HepG2 (cell line): ENCODE results near the gene WWC1. TPM values are rescaled to one million over a fixed set of nuclear protein-coding genes. Genes with fewer than 3 reads are reported as not detected.

Experiments
- ATAC-seq: fragments of 200-7000 bp; cut with Tn5 transposase; 3 replicates; pipeline ENCODE4 v1.9.1; 2020; ENCODE audit warnings: mild to moderate bottlenecking, moderate library complexity
- BruUV-seq: library from RNA; stranded (reverse); fragments of 400-500 nt; replicated peaks from 2 replicates; lab custom pipeline; 2021; lab: Mats Ljungman, UMichigan
- CTCF ChIA-PET: fragments of 300-600 bp; formaldehyde crosslinking; extraction: SDS; loops from one replicate; lab custom pipeline; 2021; ENCODE audit warnings: low total read pairs, inconsistent platforms, low intra/inter-chr PET ratio; lab: Yijun Ruan, JAX
- POLR2A ChIA-PET: fragments of 350-600 bp; sonication (Branson Sonifier 250); formaldehyde crosslinking; loops from one replicate; lab custom pipeline; 2020; ENCODE audit warnings: antibody characterized with exemption, inconsistent platforms; lab: Yijun Ruan, JAX
- DNase-seq: peaks from one replicate; pipeline ENCODE4 v3.0.0-alpha.2; 2015; ENCODE audit warnings: low spot score
- FAIRE-seq: peaks from 3 replicates; lab custom pipeline; 2011; peaks lifted over from hg19 to GRCh38; lab: Jason Lieb, UNC
- H2AFZ ChIP-seq: one replicate; pipeline ENCODE4 v1.6.1; 2011; ENCODE audit warnings: low read length, inconsistent platforms
- H3K27ac ChIP-seq: fragments of 300-600 bp; 3 replicates; pipeline ENCODE4 v1.8.0; 2011; ENCODE audit warnings: mixed run types, mild to moderate bottlenecking, mixed read lengths, low read length, inconsistent platforms; ENCODE audit not compliant: insufficient read depth; ENCODE audit errors: extremely low read length
- H3K27me3 ChIP-seq, 2 experiments: fragments of 200-600 bp in 1 of 2; 2 replicates in 1 of 2; 3 replicates in 1 of 2; pipeline versions ENCODE4 v1.6.0 to v1.8.0; 2011; ENCODE audit warnings: low read length in 2 of 2, mild to moderate bottlenecking in 2 of 2, moderate library complexity in 2 of 2, inconsistent platforms in 1 of 2; ENCODE audit not compliant: insufficient read depth in 2 of 2, control insufficient read depth in 1 of 2
- H3K36me3 ChIP-seq, 2 experiments: fragments of 200-600 bp in 1 of 2; replicated peaks in 1 of 2; 2 replicates in 1 of 2; 3 replicates in 1 of 2; pipeline versions ENCODE4 v1.5.1 to v1.8.0; 2011; ENCODE audit warnings: low read length in 2 of 2, inconsistent platforms in 1 of 2; ENCODE audit not compliant: insufficient read depth in 2 of 2, control insufficient read depth in 1 of 2
- H3K4me1 ChIP-seq: 2 replicates; pipeline ENCODE4 v1.5.1; 2012; ENCODE audit warnings: low read length, inconsistent platforms; ENCODE audit not compliant: insufficient read depth
- H3K4me2 ChIP-seq: 2 replicates; pipeline ENCODE4 v1.6.0; 2011; ENCODE audit warnings: low read depth, low read length, inconsistent platforms
- H3K4me3 ChIP-seq, 3 experiments: fragments of 200-600 bp in 1 of 3; sonication (generic), shearing (Covaris generic) in 1 of 3; replicated peaks in 1 of 3; 2 replicates each; pipeline ENCODE4 v1.5.1; 2011 to 2016; ENCODE audit warnings: low read length in 3 of 3, inconsistent platforms in 2 of 3, low read depth in 2 of 3, mild to moderate bottlenecking in 2 of 3, control low read depth in 1 of 3, mixed read lengths in 1 of 3; ENCODE audit not compliant: insufficient read depth in 1 of 3
- H3K79me2 ChIP-seq: one replicate; pipeline ENCODE4 v1.6.1; 2011; ENCODE audit warnings: low read length, inconsistent platforms; ENCODE audit not compliant: insufficient read depth
- H3K9ac ChIP-seq: 2 replicates; pipeline ENCODE4 v1.6.0; 2011; ENCODE audit warnings: mild to moderate bottlenecking, low read depth, low read length, inconsistent platforms; ENCODE audit not compliant: insufficient read depth
- H3K9me3 ChIP-seq: 2 replicates; pipeline ENCODE4 v1.5.1; 2012; ENCODE audit warnings: mild to moderate bottlenecking, low read length
- H4K20me1 ChIP-seq: 2 replicates; pipeline ENCODE4 v1.6.0; 2011; ENCODE audit warnings: inconsistent platforms, mild to moderate bottlenecking, low read length, moderate library complexity; ENCODE audit not compliant: insufficient read depth
- BRCA1 ChIP-seq: sonication (generic); formaldehyde crosslinking; IDR thresholded peaks from 2 replicates; pipeline ENCODE4 v1.4.0; 2020; ENCODE audit warnings: missing genetic modification reagents
- CCDC6 ChIP-seq: sonication (generic); formaldehyde crosslinking; IDR thresholded peaks from 2 replicates; pipeline ENCODE4 v1.8.1; 2022; ENCODE audit warnings: mild to moderate bottlenecking, missing genetic modification reagents, moderate library complexity
- FOXO1 ChIP-seq: sonication (generic); formaldehyde crosslinking; IDR thresholded peaks from 2 replicates; pipeline ENCODE4 v1.4.0; 2020; ENCODE audit warnings: missing genetic modification reagents
- ISL2 ChIP-seq: sonication (generic); formaldehyde crosslinking; IDR thresholded peaks from 2 replicates; pipeline ENCODE4 v1.5.0; 2020; ENCODE audit warnings: missing genetic modification reagents
- KDM2A ChIP-seq: sonication (generic); formaldehyde crosslinking; IDR thresholded peaks from 2 replicates; pipeline ENCODE4 v1.4.0; 2020; ENCODE audit warnings: low read depth, missing genetic modification reagents, borderline replicate concordance
- NFIC ChIP-seq: IDR thresholded peaks from 2 replicates; pipeline ENCODE4 v1.6.1; 2012; ENCODE audit warnings: mild to moderate bottlenecking, low read length, inconsistent platforms
- SCMH1 ChIP-seq: sonication (generic); formaldehyde crosslinking; IDR thresholded peaks from 2 replicates; pipeline ENCODE4 v1.9.0; 2021; ENCODE audit warnings: missing genetic modification reagents, mild to moderate bottlenecking, borderline replicate concordance
- STAT6 ChIP-seq: sonication (generic); formaldehyde crosslinking; IDR thresholded peaks from 2 replicates; pipeline ENCODE4 v1.4.0; 2020; ENCODE audit warnings: missing genetic modification reagents, mild to moderate bottlenecking, borderline replicate concordance
- THYN1 ChIP-seq: sonication (generic); formaldehyde crosslinking; IDR thresholded peaks from 2 replicates; pipeline ENCODE4 v1.8.1; 2023; ENCODE audit warnings: low read depth, mild to moderate bottlenecking, moderate library complexity, missing genetic modification reagents, borderline replicate concordance
- ZNF10 ChIP-seq: sonication (generic); formaldehyde crosslinking; IDR thresholded peaks from 2 replicates; pipeline ENCODE4 v1.4.0; 2020; ENCODE audit warnings: mild to moderate bottlenecking, low read depth, missing genetic modification reagents, borderline replicate concordance
- ZNF354B ChIP-seq: sonication (generic); formaldehyde crosslinking; IDR thresholded peaks from 2 replicates; pipeline ENCODE4 v1.8.0; 2022; ENCODE audit warnings: mild to moderate bottlenecking, missing genetic modification reagents
- ZNF574 ChIP-seq: sonication (generic); formaldehyde crosslinking; IDR thresholded peaks from 2 replicates; pipeline ENCODE4 v1.4.0; 2020; ENCODE audit warnings: missing genetic modification reagents
- ZNF598 ChIP-seq: sonication (generic); formaldehyde crosslinking; IDR thresholded peaks from 2 replicates; pipeline ENCODE4 v1.5.1; 2020; ENCODE audit warnings: mild to moderate bottlenecking, missing genetic modification reagents, borderline replicate concordance
- WGBS: methylation state at CpG from one replicate; pipeline ENCODE4 v1.1.6; 2017; ENCODE audit warnings: low lambda C conversion rate; 5-methylcytosine and 5-hydroxymethylcytosine counted together
- in situ Hi-C: cut with HindIII; loops from 2 replicates; pipeline ENCODE4 v1.10.0; 2017; ENCODE audit warnings: low pct_unique_long_range_greater_than_20kb; ENCODE audit not compliant: extremely low pct_ligation_motif_present
- intact Hi-C: fragments of 100-400 bp; cut with micrococcal nuclease; formaldehyde crosslinking; loops from one replicate; pipeline ENCODE4 v1.10.0; 2022; ENCODE audit not compliant: unreplicated experiment
- polyA plus RNA-seq, 8 experiments: library from polyadenylated mRNA; depleted of rRNA in 3 of 8; stranded (reverse) in 7 of 8; unstranded in 1 of 8; fragments of >200 nt; fragmentation: Illumina TruSeq in 4 of 8; extraction: Trizol in 4 of 8; gene quantifications; 2 replicates each; pipeline versions ENCODE4 v1.2.1 to v1.2.3, GENCODE V29; 2011 to 2016; ENCODE audit warnings: low read depth in 4 of 8, missing spikeins in 1 of 8, mixed read lengths in 1 of 8; ENCODE audit not compliant: insufficient read depth in 1 of 8
- total RNA-seq, 5 experiments: library from RNA; depleted of rRNA; stranded (reverse); fragments of >200 nt; fragmentation: Illumina TruSeq; extraction: Trizol; gene quantifications; 2 replicates each; pipeline ENCODE4 v1.2.3, GENCODE V29; 2016; ENCODE audit warnings: low read depth in 1 of 5
- TF ChIP-seq, protein P1 (sequence below): sonication (generic); formaldehyde crosslinking; IDR thresholded peaks from 2 replicates; pipeline ENCODE4 v1.4.0; 2020; ENCODE audit warnings: missing genetic modification reagents
- TF ChIP-seq, protein P2 (sequence below): IDR thresholded peaks from 2 replicates; pipeline ENCODE4 v1.6.1; 2016
- TF ChIP-seq, protein P3 (sequence below): sonication (generic); formaldehyde crosslinking; conservative IDR thresholded peaks from 2 replicates; pipeline ENCODE4 v1.4.0; 2020; ENCODE audit warnings: missing genetic modification reagents

The WWC1 gene
- total and polyA plus RNA-seq, 2 of the 13 experiments (the other 11 are each of a cell fraction or from before 2014, with no cell fraction given) = 8.3 to 17.9 TPM

DNA sequence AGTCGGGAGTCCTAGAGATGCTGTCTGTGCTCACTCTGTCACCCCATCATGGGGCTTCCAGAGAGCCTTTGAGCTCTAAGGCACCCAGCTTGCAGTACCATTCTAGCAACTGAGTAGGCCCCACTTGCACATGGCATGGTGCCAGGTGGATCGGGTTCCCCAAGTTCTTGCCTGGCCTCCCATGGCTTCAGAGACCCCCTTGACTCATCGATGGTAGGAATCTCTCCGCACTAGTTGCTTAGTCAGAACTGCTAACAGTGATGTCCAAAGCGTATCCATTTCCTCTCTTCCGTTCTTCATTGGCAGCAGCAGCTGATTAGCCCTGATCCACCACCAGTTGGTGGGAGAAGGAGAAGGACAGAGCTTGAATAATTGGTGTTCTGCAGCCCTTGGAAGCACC is 124.5 kb downstream of the WWC1 start:
- 75% methylated on average over 6 of the region's 6 CpGs for WGBS
- no peak for ATAC-seq
- Histone ChIP-seq H3K9ac (no peak overlapping the region), H3K36me3 (peaks cover 20 to 47% of the 10 kb centered on the region in 2 experiments; a peak in 4 of 5 replicates), H3K4me3 (no peak overlapping the region), H3K79me2 (no peaks in the 10 kb centered on the region), H3K27me3 (no peaks in the 10 kb centered on the region), H3K4me2 (no peak overlapping the region), H3K27ac (no peak overlapping the region), H4K20me1 (no peaks in the 10 kb centered on the region), H3K9me3 (no peaks in the 10 kb centered on the region), H3K4me1 (no peaks in the 10 kb centered on the region), H2AFZ (no peak overlapping the region)
- ChIA-PET POLR2A (no interaction called here), CTCF (no interaction called here)
- no peak for FAIRE-seq
- no TSS peak for BruUV-seq
- in situ Hi-C loops (no loop called here), intact Hi-C loops (no loop called here)
- no peak for DNase-seq
- TF ChIP-seq, protein P1, sequence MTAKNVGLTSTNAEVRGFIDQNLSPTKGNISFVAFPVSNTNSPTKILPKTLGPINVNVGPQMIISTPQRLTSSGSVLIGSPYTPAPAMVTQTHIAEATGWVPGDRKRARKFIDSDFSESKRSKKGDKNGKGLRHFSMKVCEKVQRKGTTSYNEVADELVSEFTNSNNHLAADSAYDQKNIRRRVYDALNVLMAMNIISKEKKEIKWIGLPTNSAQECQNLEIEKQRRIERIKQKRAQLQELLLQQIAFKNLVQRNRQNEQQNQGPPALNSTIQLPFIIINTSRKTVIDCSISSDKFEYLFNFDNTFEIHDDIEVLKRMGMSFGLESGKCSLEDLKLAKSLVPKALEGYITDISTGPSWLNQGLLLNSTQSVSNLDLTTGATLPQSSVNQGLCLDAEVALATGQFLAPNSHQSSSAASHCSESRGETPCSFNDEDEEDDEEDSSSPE (CRISPR knock-in tag) = no peak
- no peak for TF ChIP-seq FOXO1 (CRISPR knock-in tag)
- TF ChIP-seq KDM2A (CRISPR knock-in tag) = no peak
- TF ChIP-seq ISL2 = no peak
- TF ChIP-seq NFIC = no peak
- TF ChIP-seq THYN1 (CRISPR knock-in tag) = no peak
- TF ChIP-seq CCDC6 = no peak
- no peak for TF ChIP-seq ZNF10
- no peak for TF ChIP-seq ZNF598
- TF ChIP-seq, protein P2, sequence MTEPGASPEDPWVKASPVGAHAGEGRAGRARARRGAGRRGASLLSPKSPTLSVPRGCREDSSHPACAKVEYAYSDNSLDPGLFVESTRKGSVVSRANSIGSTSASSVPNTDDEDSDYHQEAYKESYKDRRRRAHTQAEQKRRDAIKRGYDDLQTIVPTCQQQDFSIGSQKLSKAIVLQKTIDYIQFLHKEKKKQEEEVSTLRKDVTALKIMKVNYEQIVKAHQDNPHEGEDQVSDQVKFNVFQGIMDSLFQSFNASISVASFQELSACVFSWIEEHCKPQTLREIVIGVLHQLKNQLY (CRISPR knock-in tag) = no peak
- TF ChIP-seq BRCA1 (CRISPR knock-in tag) = no peak
- no peak for TF ChIP-seq ZNF354B
- TF ChIP-seq ZNF574 = no peak
- TF ChIP-seq STAT6 (CRISPR knock-in tag) = no peak
- TF ChIP-seq, protein P3, sequence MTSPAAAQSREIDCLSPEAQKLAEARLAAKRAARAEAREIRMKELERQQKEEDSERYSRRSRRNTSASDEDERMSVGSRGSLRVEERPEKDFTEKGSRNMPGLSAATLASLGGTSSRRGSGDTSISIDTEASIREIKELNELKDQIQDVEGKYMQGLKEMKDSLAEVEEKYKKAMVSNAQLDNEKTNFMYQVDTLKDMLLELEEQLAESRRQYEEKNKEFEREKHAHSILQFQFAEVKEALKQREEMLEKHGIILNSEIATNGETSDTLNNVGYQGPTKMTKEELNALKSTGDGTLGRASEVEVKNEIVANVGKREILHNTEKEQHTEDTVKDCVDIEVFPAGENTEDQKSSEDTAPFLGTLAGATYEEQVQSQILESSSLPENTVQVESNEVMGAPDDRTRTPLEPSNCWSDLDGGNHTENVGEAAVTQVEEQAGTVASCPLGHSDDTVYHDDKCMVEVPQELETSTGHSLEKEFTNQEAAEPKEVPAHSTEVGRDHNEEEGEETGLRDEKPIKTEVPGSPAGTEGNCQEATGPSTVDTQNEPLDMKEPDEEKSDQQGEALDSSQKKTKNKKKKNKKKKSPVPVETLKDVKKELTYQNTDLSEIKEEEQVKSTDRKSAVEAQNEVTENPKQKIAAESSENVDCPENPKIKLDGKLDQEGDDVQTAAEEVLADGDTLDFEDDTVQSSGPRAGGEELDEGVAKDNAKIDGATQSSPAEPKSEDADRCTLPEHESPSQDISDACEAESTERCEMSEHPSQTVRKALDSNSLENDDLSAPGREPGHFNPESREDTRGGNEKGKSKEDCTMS (CRISPR knock-in tag) = no peak
- no peak for TF ChIP-seq SCMH1 (CRISPR knock-in tag)
